Tibial nerve (tissue), 4 donors: ENCODE measurements around the gene PCDHA9. TPM values are rescaled to one million over a fixed set of nuclear protein-coding genes. Genes with fewer than 3 reads are reported as not detected.
A peak's percentile ranks its signal among the peaks of the same experiment; 100 is the strongest.
"Not testable (repeated sequence)": the region's sequence is repeated elsewhere in the genome, so short reads cannot be mapped to it uniquely, and the experiment has no call there.

Source experiments
- DNase-seq, 2 donors: peaks; one replicate each; pipeline ENCODE4 v3.0.0-alpha.2; 2019; ENCODE audit warnings: low spot score in 2 of 2
- H3K27ac ChIP-seq, 4 donors: fragments of 200-600 bp; sonication (generic) in 3 of 4; one replicate each; pipeline ENCODE4 v1.5.1; 2017 to 2019; ENCODE audit warnings: mild to moderate bottlenecking in 1 of 4
- H3K27me3 ChIP-seq, 2 donors: fragments of 200-600 bp; sonication (generic) in 1 of 2; one replicate each; pipeline versions ENCODE4 v1.5.1 to v1.6.0; 2017 to 2019
- H3K36me3 ChIP-seq, 3 donors: fragments of 200-600 bp; sonication (generic); one replicate each; pipeline ENCODE4 v1.5.1; 2018 to 2019
- H3K4me1 ChIP-seq, 4 donors: fragments of 200-600 bp; sonication (generic) in 3 of 4; one replicate each; pipeline ENCODE4 v1.5.1; 2017 to 2019
- H3K4me3 ChIP-seq, 4 donors: fragments of 200-600 bp; sonication (generic) in 3 of 4; one replicate each; pipeline ENCODE4 v1.5.1; 2017 to 2019; ENCODE audit warnings: mild to moderate bottlenecking in 1 of 4, moderate library complexity in 1 of 4
- H3K9me3 ChIP-seq, 4 donors: fragments of 200-600 bp; sonication (generic) in 3 of 4; one replicate each; pipeline ENCODE4 v1.5.1; 2017 to 2019
- CTCF ChIP-seq, 5 experiments: fragments of 200-600 bp in 3 of 5; fragments of 450-650 bp in 2 of 5; sonication (generic) in 3 of 5; IDR thresholded peaks; one replicate each; pipeline ENCODE4 v1.5.1; 2016 to 2019; ENCODE audit warnings: antibody characterized with exemption in 5 of 5, mild to moderate bottlenecking in 3 of 5, moderate library complexity in 2 of 5
- EP300 ChIP-seq, 2 donors: sonication (generic); formaldehyde crosslinking; IDR thresholded peaks; one replicate each; pipeline ENCODE4 v1.6.1; 2017; ENCODE audit warnings: antibody characterized with exemption in 2 of 2, mild to moderate bottlenecking in 1 of 2
- POLR2A ChIP-seq, 2 donors: fragments of 450-650 bp; IDR thresholded peaks; one replicate each; pipeline ENCODE4 v1.6.1; 2017; ENCODE audit warnings: antibody characterized with exemption in 2 of 2, mild to moderate bottlenecking in 2 of 2, moderate library complexity in 2 of 2
- WGBS, 2 donors: methylation state at CpG; one replicate each; pipeline ENCODE4 v1.1.5; 2018; 5-methylcytosine and 5-hydroxymethylcytosine counted together
- total RNA-seq, 4 donors: library from RNA; depleted of rRNA; stranded (reverse); fragments of >200 nt; gene quantifications; one replicate each; pipeline ENCODE4 v1.1.0, GENCODE V29; 2016

Gene PCDHA9
- total RNA-seq = 1 to 10 TPM in 1 of 4 donors, under 1 TPM in 3; 0.39 to 1.8 (median 0.64) TPM

DNA sequence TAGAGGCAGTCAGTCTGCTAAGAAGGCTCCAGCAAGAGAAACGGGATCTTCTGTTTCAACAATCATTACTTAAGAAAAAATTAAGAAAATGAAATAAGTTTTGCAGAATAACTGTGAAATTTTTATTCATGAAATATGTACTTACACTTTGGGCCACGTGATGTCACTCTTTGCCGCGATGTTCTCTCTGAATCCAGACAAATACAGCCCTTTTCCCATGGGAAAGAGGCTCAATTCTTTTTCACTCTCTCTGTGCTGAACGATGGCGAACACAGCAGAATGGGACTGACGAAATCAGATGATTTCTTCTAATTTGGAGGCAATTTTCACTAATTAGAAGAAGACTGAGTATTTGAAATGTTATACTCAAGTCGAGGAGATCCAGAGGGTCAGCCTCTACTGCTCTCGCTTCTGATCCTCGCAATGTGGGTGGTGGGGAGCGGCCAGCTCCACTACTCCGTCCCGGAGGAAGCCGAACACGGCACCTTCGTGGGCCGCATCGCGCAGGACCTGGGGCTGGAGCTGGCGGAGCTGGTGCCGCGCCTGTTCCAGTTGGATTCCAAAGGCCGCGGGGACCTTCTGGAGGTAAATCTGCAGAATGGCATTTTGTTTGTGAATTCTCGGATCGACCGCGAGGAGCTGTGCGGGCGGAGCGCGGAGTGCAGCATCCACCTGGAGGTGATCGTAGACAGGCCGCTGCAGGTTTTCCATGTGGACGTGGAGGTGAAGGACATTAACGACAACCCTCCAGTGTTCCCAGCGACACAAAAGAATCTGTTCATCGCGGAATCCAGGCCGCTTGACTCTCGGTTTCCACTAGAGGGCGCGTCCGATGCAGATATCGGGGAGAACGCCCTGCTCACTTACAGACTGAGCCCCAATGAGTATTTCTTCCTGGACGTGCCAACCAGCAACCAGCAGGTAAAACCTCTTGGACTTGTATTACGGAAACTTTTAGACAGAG is at the start of gene PCDHA9:
Gene PCDHA9, plus strand, starts transcription at position 244 of the 964 bp plus-strand sequence. Its CDS starts 114 bp downstream, at position 358.
- WGBS, 2 donors = 23 to 25% methylated on average over 24 to 34 of the region's 48 CpGs
- not testable (repeated sequence) for H3K4me3 ChIP-seq, H3K27me3 ChIP-seq, H3K36me3 ChIP-seq, DNase-seq, H3K27ac ChIP-seq, H3K4me1 ChIP-seq
- H3K9me3 ChIP-seq = peaks cover 0 to 62% (median 1%) of the 10 kb centered on the region in 4 donors

DNA sequence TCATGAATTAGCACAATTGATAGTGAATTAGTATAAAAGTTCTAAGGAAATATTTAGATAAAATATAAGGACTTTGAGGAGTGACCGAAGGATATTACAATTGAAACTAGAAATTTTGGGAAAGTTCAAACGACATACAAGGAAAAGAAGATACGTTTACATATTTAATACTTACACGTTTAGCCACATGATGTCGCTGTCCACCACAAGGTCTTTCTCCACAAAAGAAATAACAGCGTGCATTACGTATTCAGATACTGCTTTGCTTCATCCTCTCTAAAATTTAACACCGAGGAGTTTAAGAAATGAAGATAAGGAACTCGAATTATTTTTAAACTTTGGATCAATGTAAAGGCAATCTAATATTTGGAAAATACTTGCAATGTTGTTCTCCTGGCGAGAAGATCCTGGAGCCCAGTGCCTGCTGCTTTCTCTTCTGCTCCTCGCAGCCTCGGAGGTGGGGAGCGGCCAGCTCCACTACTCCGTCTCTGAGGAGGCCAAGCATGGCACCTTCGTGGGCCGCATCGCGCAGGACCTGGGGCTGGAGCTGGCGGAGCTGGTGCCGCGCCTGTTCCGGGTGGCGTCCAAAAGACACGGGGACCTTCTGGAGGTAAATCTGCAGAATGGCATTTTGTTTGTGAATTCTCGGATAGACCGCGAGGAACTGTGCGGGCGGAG is 47.2 kb upstream of the PCDHA9 start, which contains the start of gene PCDHA3:
Gene PCDHA3, plus strand, starts transcription at position 242 of the 678 bp plus-strand sequence.
- no peak for TF ChIP-seq POLR2A (IDR thresholded peaks at IDR 0.05)
- peak in 3 of 5 experiments; percentile 11 to 21 (median 15) for TF ChIP-seq CTCF (IDR thresholded peaks at IDR 0.05)
- TF ChIP-seq EP300 (IDR thresholded peaks at IDR 0.05) = no peak
- no peaks in the 10 kb centered on the region for H3K36me3 ChIP-seq
- WGBS, 2 donors = 15 to 29% methylated on average over 19 to 29 of the region's 29 CpGs
- DNase-seq = peak in 1 of 2 donors; percentile 18
- H3K27ac ChIP-seq = peak within 1 kb of the TSS in 1 of 4 donors; percentile 21
- no peaks in the 10 kb centered on the region for H3K27me3 ChIP-seq
- H3K4me3 ChIP-seq = peak within 1 kb of the TSS; percentile 16 to 49 (median 20)
- H3K4me1 ChIP-seq = no peaks in the 10 kb centered on the region
- peaks cover 0 to 50% (median 7%) of the 10 kb centered on the region in 4 donors for H3K9me3 ChIP-seq

DNA sequence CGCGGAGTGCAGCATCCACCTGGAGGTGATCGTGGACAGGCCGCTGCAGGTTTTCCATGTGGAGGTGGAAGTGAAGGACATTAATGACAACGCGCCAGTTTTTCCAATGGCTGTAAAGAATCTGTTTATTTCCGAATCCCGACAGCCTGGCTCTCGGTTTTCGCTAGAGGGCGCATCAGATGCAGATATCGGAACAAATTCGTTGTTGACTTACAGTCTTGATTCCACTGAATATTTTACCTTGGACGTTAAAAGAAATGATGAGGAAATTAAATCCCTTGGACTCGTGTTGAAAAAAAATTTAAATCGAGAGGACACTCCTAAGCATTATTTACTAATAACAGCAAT is 46.7 kb upstream of the PCDHA9 start:
- H3K4me1 ChIP-seq = no peaks in the 10 kb centered on the region
- H3K9me3 ChIP-seq = peaks cover 0 to 50% (median 7%) of the 10 kb centered on the region in 4 donors
- peak overlapping the region in 1 of 4 donors; percentile 21 for H3K27ac ChIP-seq

DNA sequence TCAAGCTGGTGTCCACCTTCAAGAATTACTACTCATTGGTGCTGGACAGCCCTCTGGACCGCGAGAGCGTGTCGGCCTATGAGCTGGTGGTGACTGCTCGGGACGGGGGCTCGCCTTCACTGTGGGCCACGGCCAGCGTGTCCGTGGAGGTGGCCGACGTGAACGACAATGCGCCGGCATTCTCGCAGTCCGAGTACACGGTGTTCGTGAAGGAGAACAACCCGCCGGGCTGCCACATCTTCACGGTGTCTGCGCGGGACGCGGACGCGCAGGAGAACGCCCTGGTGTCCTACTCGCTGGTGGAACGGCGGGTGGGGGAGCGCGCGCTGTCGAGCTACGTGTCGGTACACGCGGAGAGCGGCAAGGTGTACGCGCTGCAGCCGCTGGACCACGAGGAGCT is 45.8 kb upstream of the PCDHA9 start:
- not testable (repeated sequence) for H3K36me3 ChIP-seq, H3K4me1 ChIP-seq, DNase-seq, H3K27me3 ChIP-seq, H3K27ac ChIP-seq, H3K4me3 ChIP-seq
- H3K9me3 ChIP-seq = peaks cover 0 to 50% (median 5%) of the 10 kb centered on the region in 4 donors
- WGBS, 2 donors = 38 to 72% methylated on average over 24 to 44 of the region's 45 CpGs

More for the DNA sequence above, 46.7 kb upstream of the PCDHA9 start:
- H3K4me3 ChIP-seq = peak overlapping the region; percentile 16 to 49 (median 20)
- TF ChIP-seq EP300 (IDR thresholded peaks at IDR 0.05) = no peak
- peak in 4 of 5 experiments; percentile 14 to 30 (median 20) for TF ChIP-seq CTCF (IDR thresholded peaks at IDR 0.05)
- no peaks in the 10 kb centered on the region for H3K36me3 ChIP-seq
- peak in 1 of 2 donors; percentile 11 for DNase-seq
- no peaks in the 10 kb centered on the region for H3K27me3 ChIP-seq
- 13 to 27% methylated on average over 16 of the region's 16 CpGs for WGBS, 2 donors

DNA sequence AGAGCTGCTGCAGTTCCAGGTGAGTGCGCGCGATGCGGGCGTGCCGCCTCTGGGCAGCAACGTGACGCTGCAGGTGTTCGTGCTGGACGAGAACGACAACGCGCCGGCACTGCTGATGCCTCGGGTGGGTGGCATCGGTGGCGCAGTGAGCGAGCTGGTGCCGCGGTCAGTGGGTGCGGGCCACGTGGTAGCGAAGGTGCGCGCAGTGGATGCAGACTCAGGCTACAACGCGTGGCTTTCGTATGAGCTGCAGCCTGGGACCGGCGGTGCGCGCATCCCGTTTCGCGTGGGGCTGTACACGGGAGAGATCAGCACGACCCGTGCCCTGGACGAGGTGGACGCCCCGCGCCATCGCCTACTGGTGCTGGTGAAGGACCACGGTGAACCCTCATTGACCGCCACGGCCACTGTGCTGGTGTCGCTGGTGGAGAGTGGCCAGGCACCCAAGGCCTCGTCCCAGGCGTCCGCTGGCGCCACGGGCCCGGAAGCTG is 45.4 kb upstream of the PCDHA9 start:
- WGBS, 2 donors = 44 to 58% methylated on average over 29 to 53 of the region's 53 CpGs
- no peaks in the 10 kb centered on the region for H3K4me1 ChIP-seq
- no peak overlapping the region for H3K4me3 ChIP-seq
- H3K9me3 ChIP-seq = peaks cover 0 to 53% (median 4%) of the 10 kb centered on the region in 4 donors
- no peaks in the 10 kb centered on the region for H3K36me3 ChIP-seq
- DNase-seq = no peak
- no peak overlapping the region for H3K27ac ChIP-seq
- no peaks in the 10 kb centered on the region for H3K27me3 ChIP-seq
- TF ChIP-seq CTCF (IDR thresholded peaks at IDR 0.05) (no peak), POLR2A (IDR thresholded peaks at IDR 0.05) (no peak), EP300 (IDR thresholded peaks at IDR 0.05) (no peak)
